Left ventricle myocardium inferior (tissue), 1 donor: Measurements from ENCODE around the gene ANKAR. TPM values are rescaled to one million over a fixed set of nuclear protein-coding genes. Genes with fewer than 3 reads are reported as not detected.
A peak's percentile ranks its signal among the peaks of the same experiment; 100 is the strongest.
"Not testable (repeated sequence)": the region's sequence is repeated elsewhere in the genome, so short reads cannot be mapped to it uniquely, and the experiment has no call there.

Experiments
- DNase-seq: peaks from one replicate; pipeline ENCODE4 v3.0.0-alpha.2; 2020
- H3K27ac ChIP-seq: fragments of 200-600 bp; replicated peaks from 2 replicates; pipeline ENCODE4 v1.8.0; 2021
- H3K27me3 ChIP-seq: fragments of 200-600 bp; 2 replicates; pipeline ENCODE4 v1.8.0; 2021; ENCODE audit warnings: low read depth
- H3K36me3 ChIP-seq: fragments of 200-600 bp; 2 replicates; pipeline ENCODE4 v1.8.0; 2021
- H3K4me1 ChIP-seq: fragments of 200-600 bp; 2 replicates; pipeline ENCODE4 v1.8.0; 2021
- H3K4me3 ChIP-seq: fragments of 200-600 bp; 2 replicates; pipeline ENCODE4 v1.8.0; 2021; ENCODE audit warnings: mild to moderate bottlenecking, moderate library complexity
- H3K9me3 ChIP-seq: fragments of 200-600 bp; replicated peaks from 2 replicates; pipeline ENCODE4 v1.8.0; 2021
- intact Hi-C: fragments of 100-400 bp; cut with micrococcal nuclease; formaldehyde crosslinking; loops from one replicate; pipeline ENCODE4 v1.11.0; 2022
- total RNA-seq: library from RNA; stranded (reverse); fragmentation: NEBNext Ultra II Directional; extraction: Animal tissue kit (Norgen Biotek cat#: 25700); gene quantifications from one replicate; pipeline ENCODE4 v1.2.1, GENCODE V29; 2021
- TF ChIP-seq, protein P1 (sequence below): fragments of 200-600 bp; IDR thresholded peaks from 2 replicates; pipeline ENCODE4 v1.8.0; 2021; ENCODE audit warnings: antibody characterized with exemption, mild to moderate bottlenecking, borderline replicate concordance
- donor health status: DM: no; HTN: yes; CAD: no; lungs with severe emphysema.

The ANKAR gene
- total RNA-seq, 1 donor from 2014 or later: 9.9 TPM

DNA sequence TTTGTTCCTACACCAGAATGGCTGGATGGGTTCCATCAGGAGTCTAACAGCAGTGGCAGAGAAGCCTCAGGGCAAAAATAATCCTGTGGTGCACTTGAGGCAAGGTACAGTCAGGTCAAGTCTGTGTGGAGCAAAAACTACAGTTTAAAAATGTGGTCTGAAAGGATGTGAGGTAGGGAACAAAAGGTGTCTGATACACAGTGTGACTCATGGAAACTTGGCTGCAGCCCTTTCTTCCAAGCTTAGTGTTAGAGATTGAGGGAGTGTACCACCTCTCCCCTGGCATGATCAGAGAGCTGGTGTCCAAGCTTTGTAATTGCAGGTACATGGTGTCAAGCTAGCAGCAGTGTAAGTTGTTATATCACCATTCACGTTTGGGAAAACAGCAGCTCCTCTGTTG is 8.9 kb downstream of the ANKAR start:
- H3K27ac ChIP-seq: no peak overlapping the region
- peaks cover 16% of the 10 kb centered on the region for H3K4me1 ChIP-seq
- TF ChIP-seq, protein P1, sequence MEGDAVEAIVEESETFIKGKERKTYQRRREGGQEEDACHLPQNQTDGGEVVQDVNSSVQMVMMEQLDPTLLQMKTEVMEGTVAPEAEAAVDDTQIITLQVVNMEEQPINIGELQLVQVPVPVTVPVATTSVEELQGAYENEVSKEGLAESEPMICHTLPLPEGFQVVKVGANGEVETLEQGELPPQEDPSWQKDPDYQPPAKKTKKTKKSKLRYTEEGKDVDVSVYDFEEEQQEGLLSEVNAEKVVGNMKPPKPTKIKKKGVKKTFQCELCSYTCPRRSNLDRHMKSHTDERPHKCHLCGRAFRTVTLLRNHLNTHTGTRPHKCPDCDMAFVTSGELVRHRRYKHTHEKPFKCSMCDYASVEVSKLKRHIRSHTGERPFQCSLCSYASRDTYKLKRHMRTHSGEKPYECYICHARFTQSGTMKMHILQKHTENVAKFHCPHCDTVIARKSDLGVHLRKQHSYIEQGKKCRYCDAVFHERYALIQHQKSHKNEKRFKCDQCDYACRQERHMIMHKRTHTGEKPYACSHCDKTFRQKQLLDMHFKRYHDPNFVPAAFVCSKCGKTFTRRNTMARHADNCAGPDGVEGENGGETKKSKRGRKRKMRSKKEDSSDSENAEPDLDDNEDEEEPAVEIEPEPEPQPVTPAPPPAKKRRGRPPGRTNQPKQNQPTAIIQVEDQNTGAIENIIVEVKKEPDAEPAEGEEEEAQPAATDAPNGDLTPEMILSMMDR: no peak
- H3K9me3 ChIP-seq: peaks cover 12% of the 10 kb centered on the region
- intact Hi-C loops: no loop called here
- H3K4me3 ChIP-seq: no peak overlapping the region
- H3K27me3 ChIP-seq: no peaks in the 10 kb centered on the region
- no peaks in the 10 kb centered on the region for H3K36me3 ChIP-seq
- no peak for DNase-seq

DNA sequence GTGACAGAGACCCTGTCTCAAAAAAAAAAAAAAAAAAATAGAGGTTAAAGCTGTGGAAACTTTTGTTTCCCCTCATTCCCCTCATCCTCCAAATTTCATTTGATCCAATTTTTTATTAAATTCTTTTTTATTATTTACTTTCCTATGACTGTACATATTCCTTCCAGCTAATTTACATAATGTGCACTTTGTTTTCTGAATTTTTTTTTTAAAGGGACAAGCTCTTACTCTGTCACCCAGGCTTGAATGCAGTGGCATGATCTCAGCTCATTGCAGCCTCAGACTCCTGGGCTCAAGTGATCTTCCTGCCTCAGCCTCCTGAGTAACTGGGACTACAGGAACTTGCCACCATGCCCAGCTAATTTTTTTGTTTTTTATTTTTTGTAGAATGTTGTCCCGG is 10.3 kb downstream of the ANKAR start:
- DNase-seq: no peak
- Histone ChIP-seq H3K36me3 (peaks cover under 1% of the 10 kb centered on the region), H3K9me3 (no peaks in the 10 kb centered on the region), H3K4me3 (no peak overlapping the region), H3K4me1 (peaks cover 11% of the 10 kb centered on the region), H3K27me3 (no peaks in the 10 kb centered on the region), H3K27ac (no peak overlapping the region)
- intact Hi-C loops: no loop called here
- TF ChIP-seq, protein P1: no peak

DNA sequence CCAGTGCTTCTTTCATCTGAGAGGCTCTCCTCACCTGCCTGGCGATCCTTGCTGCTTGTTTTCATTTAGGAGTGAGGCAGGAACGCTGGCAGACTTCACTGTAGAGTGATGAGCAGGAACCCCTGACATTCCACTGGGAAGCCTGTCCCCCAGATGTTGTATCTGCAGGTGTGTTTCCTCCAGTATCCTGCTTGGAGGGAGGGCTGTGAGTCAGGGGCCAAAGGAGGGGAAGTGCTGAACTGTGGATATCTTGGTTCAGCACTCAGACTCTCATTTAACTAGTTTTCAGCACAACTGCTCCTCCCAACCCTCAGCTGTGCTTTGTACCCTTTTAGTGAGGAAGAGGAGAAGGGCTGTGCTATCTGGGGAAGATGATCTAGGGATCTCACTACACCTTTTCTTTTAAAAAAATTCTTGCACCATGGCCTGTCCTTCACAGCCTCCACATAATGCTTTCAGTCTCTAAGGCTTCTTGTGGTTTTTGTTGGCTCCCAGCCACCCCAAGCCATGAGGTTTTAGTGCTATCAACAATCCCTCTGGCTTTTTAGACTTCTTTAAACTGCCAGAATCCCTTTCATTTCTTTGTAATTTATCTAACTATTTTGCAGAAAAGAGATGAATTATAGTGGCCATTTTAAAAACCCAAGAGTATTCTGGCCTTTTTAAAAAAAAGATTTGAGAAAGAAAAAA is 11.2 kb downstream of the ANKAR start:
- peaks cover 11% of the 10 kb centered on the region for H3K4me1 ChIP-seq
- no peak overlapping the region for H3K27ac ChIP-seq
- H3K27me3 ChIP-seq: no peaks in the 10 kb centered on the region
- peaks cover 8% of the 10 kb centered on the region for H3K36me3 ChIP-seq
- DNase-seq: peak; percentile 41
- intact Hi-C loops: no loop called here
- no peak overlapping the region for H3K4me3 ChIP-seq
- TF ChIP-seq, protein P1: no peak
- no peaks in the 10 kb centered on the region for H3K9me3 ChIP-seq

DNA sequence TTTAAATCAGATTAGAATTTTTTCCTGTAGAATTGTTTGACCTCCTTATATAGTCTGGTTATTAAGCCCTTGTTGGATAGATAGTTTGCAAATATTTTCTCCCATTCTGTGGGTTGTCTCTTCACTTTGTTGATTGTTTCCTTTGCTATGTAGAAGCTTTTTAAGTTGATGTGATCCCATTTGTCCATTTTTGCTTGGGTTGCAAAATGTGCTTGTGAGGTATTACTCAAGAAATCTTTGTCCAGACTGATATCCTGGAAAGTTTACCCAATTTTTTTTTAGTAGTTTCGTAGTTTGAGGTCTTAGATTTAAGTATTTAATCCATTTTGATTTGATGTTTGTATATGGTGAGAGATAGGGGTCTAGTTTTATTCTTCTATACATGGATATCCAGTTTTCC is 13.3 kb downstream of the ANKAR start:
- H3K27me3 ChIP-seq, H3K4me1 ChIP-seq, H3K4me3 ChIP-seq, intact Hi-C loops, H3K9me3 ChIP-seq, H3K27ac ChIP-seq, DNase-seq: not testable (repeated sequence)
- peaks cover 13% of the 10 kb centered on the region for H3K36me3 ChIP-seq

DNA sequence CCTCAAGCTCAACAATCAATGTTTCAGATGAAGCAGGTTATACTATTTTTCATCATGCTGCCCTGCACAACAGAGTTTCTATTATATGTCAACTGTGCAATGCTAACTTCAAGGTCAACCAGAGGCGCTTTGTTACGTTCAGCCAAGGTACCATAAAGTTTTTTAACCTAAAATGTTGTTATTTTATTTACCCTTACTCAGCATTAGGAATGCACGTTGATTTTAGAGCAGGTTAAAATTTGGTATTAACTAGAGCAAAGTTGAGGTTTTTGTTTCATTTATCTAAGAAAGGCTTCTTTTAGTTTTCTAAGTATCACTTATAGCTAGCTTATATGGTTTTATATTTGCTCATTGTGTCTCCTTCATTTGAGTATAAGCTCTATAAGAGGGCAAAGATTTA is 21.8 kb downstream of the ANKAR start:
- DNase-seq: no peak
- Histone ChIP-seq H3K4me3 (no peak overlapping the region), H3K9me3 (no peaks in the 10 kb centered on the region), H3K27me3 (no peaks in the 10 kb centered on the region), H3K27ac (no peak overlapping the region), H3K4me1 (no peaks in the 10 kb centered on the region), H3K36me3 (peaks cover 5% of the 10 kb centered on the region)
- intact Hi-C loops: no loop called here
- TF ChIP-seq, protein P1: no peak

DNA sequence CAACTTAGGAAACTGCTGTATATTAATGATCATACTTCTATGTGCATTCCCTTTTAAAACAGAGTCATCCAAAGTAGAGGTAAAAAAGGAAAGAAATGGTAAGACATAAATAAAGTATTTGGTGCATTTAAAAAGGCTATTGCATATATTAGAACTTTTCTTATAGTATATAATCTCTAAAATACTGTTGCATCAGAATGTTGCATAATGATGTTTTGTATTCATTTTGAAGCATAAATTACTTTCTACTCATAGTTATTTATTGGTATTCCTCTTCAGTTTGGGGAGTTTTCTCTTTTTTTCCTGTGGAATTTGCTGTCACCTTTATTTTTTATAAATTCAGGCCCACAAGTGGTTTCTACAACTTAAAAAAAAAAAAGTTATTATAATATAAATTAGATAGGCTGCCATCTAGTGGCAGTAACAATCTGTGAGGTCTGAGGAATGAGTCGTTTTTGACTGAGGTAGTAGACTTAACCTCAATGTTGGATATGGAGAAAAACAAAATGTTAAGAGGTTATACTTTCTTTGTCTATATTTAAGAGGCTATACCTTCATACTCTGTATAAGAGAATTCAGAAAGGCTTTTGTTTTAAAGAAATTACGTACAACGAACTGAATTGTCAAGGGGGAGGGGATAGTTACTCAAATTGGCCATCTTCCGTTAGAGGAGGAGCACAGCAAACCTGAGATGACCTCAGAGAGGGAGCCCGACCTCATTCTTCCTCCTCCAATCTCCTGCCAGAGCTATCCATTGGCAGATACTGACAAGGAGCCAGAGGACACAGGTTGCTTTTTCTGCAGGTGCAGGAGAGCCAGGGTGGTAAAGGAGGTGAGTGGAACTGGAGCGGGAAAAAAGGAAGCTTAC is 23.8 kb downstream of the ANKAR start:
- H3K4me1 ChIP-seq: no peaks in the 10 kb centered on the region
- intact Hi-C loops: loop anchor here (2.0 kb wide), 1 partner anchor 37 kb away; the partner anchor contains the start of gene ASNSD1
- TF ChIP-seq, protein P1: peak; percentile 79
- H3K27me3 ChIP-seq: no peaks in the 10 kb centered on the region
- no peaks in the 10 kb centered on the region for H3K36me3 ChIP-seq
- H3K9me3 ChIP-seq: no peaks in the 10 kb centered on the region
- DNase-seq: no peak
- no peak overlapping the region for H3K4me3 ChIP-seq
- H3K27ac ChIP-seq: no peak overlapping the region
